SK-N-SH (cell line): ENCODE results near the gene TFE3. TPM values are rescaled to one million over a fixed set of nuclear protein-coding genes. Genes with fewer than 3 reads are reported as not detected.

ENCODE experiments used
- CTCF ChIA-PET: fragments of 300-600, 350-600 bp; formaldehyde crosslinking; extraction: SDS; loops from one replicate; lab custom pipeline; 2021; lab: Yijun Ruan, JAX
- POLR2A ChIA-PET: fragments of 350-600 bp; sonication (Branson Sonifier 250); formaldehyde crosslinking; extraction: SDS; loops from one replicate; lab custom pipeline; 2020; ENCODE audit warnings: antibody characterized with exemption, inconsistent platforms; lab: Yijun Ruan, JAX
- DNase-seq: peaks from one replicate; pipeline ENCODE4 v3.0.0; 2012
- H2AFZ ChIP-seq: fragments of 200-600 bp; sonication (generic); 2 replicates; pipeline ENCODE4 v1.8.1; 2016; ENCODE audit warnings: antibody characterized with exemption, mild to moderate bottlenecking, low read depth
- H3F3A ChIP-seq: fragments of 200-600 bp; sonication (generic); replicated peaks from 2 replicates; pipeline ENCODE3; 2016; ENCODE audit warnings: antibody characterized with exemption, mild to moderate bottlenecking; ENCODE audit not compliant: insufficient read depth
- H3K27ac ChIP-seq, 2 experiments: fragments of 200-500 bp in 1 of 2; fragments of 200-600 bp in 1 of 2; sonication (Bioruptor generic) in 1 of 2; sonication (generic), shearing (Covaris generic) in 1 of 2; 2 replicates each; pipeline versions ENCODE4 v1.5.1 to v1.6.1; 2014 to 2016; ENCODE audit warnings: low read depth in 2 of 2, inconsistent platforms in 1 of 2, low read length in 1 of 2, mild to moderate bottlenecking in 1 of 2, mixed read lengths in 1 of 2
- H3K27me3 ChIP-seq: fragments of 200-600 bp; sonication (generic), shearing (Covaris generic); 2 replicates; pipeline ENCODE4 v1.6.1; 2016; ENCODE audit warnings: mixed run types; ENCODE audit not compliant: insufficient read depth
- H3K36me3 ChIP-seq, 2 experiments: fragments of 200-500 bp in 1 of 2; fragments of 200-600 bp in 1 of 2; sonication (Bioruptor generic) in 1 of 2; sonication (generic) in 1 of 2; replicated peaks in 1 of 2; 2 replicates each; pipeline versions ENCODE3 to v1.5.1; 2014 to 2016; ENCODE audit warnings: low read length in 1 of 2, mild to moderate bottlenecking in 1 of 2; ENCODE audit not compliant: insufficient read depth in 2 of 2, control insufficient read depth in 1 of 2
- H3K4me1 ChIP-seq, 2 experiments: fragments of 200-500 bp in 1 of 2; fragments of 200-600 bp in 1 of 2; sonication (Bioruptor generic) in 1 of 2; sonication (generic), shearing (Covaris generic) in 1 of 2; 2 replicates each; pipeline versions ENCODE4 v1.5.1 to v1.6.1; 2014 to 2016; ENCODE audit warnings: low read depth in 1 of 2, low read length in 1 of 2, mixed run types in 1 of 2; ENCODE audit not compliant: insufficient read depth in 2 of 2, control insufficient read depth in 1 of 2
- H3K4me2 ChIP-seq: fragments of 200-600 bp; sonication (generic), shearing (Covaris generic); 2 replicates; pipeline ENCODE4 v1.6.1; 2017; ENCODE audit warnings: mixed run types
- H3K4me3 ChIP-seq, 2 experiments: fragments of 200-500 bp in 1 of 2; fragments of 200-600 bp in 1 of 2; sonication (Bioruptor generic) in 1 of 2; sonication (generic), shearing (Covaris generic) in 1 of 2; 2 replicates each; pipeline versions ENCODE4 v1.5.1 to v1.8.1; 2014 to 2016; ENCODE audit warnings: low read depth in 2 of 2, inconsistent platforms in 1 of 2, low read length in 1 of 2, mild to moderate bottlenecking in 1 of 2, mixed read lengths in 1 of 2, moderate library complexity in 1 of 2
- H3K79me2 ChIP-seq: fragments of 200-600 bp; sonication (generic); 2 replicates; pipeline ENCODE4 v1.8.1; 2017; ENCODE audit warnings: mild to moderate bottlenecking; ENCODE audit not compliant: insufficient read depth
- H3K9ac ChIP-seq: fragments of 200-600 bp; sonication (generic); 2 replicates; pipeline ENCODE4 v1.6.1; 2017; ENCODE audit warnings: mixed run types
- H3K9me2 ChIP-seq: fragments of 200-600 bp; sonication (generic); 2 replicates; pipeline ENCODE4 v1.6.1; 2017; ENCODE audit warnings: mixed run types
- H3K9me3 ChIP-seq: fragments of 200-600 bp; sonication (generic); 2 replicates; pipeline ENCODE4 v1.6.1; 2017; ENCODE audit warnings: mixed run types, mild to moderate bottlenecking, moderate library complexity
- H4K20me1 ChIP-seq: fragments of 200-600 bp; sonication (generic); 2 replicates; pipeline ENCODE4 v1.6.1; 2017; ENCODE audit warnings: mild to moderate bottlenecking, mixed run types; ENCODE audit not compliant: insufficient read depth
- CHD2 ChIP-seq: fragments of 150-350 bp; IDR thresholded peaks from 2 replicates; pipeline ENCODE4 v1.6.1; 2018; ENCODE audit warnings: low read length; ENCODE audit not compliant: partially characterized antibody
- EP300 ChIP-seq, 2 experiments: IDR thresholded peaks; 2 replicates each; pipeline versions ENCODE4 v1.4.0 to v1.6.1; 2012; ENCODE audit warnings: borderline replicate concordance in 1 of 2, low read depth in 1 of 2, low read length in 1 of 2
- EZH2phosphoT487 ChIP-seq: fragments of 200-600 bp; sonication (generic); IDR thresholded peaks from 2 replicates; pipeline ENCODE4 v1.6.1; 2017; ENCODE audit warnings: low read depth, mixed run types, mild to moderate bottlenecking, antibody characterized with exemption, moderate library complexity, borderline replicate concordance
- FOXJ3 ChIP-seq: sonication (generic); formaldehyde crosslinking; IDR thresholded peaks from 2 replicates; pipeline ENCODE4 v1.5.1; 2020; ENCODE audit warnings: mild to moderate bottlenecking, missing genetic modification reagents
- FOXM1 ChIP-seq: IDR thresholded peaks from 2 replicates; pipeline ENCODE4 v1.4.0; 2012; ENCODE audit warnings: low read depth, mild to moderate bottlenecking
- RCOR1 ChIP-seq: fragments of 150-350 bp; IDR thresholded peaks from 2 replicates; pipeline ENCODE4 v1.6.1; 2017; ENCODE audit warnings: antibody characterized with exemption, low read length
- RFX5 ChIP-seq: IDR thresholded peaks from 2 replicates; pipeline ENCODE4 v1.6.1; 2012; ENCODE audit warnings: mild to moderate bottlenecking, improper control_type of control experiment, low read length
- WGBS: methylation state at CpG from one replicate; pipeline ENCODE4 v1.1.6; 2017; ENCODE audit warnings: low lambda C conversion rate; 5-methylcytosine and 5-hydroxymethylcytosine counted together
- polyA plus RNA-seq, 3 experiments: library from polyadenylated mRNA; depleted of rRNA; stranded (reverse); fragments of >200 nt; gene quantifications; 2 replicates each; pipeline ENCODE4 v1.2.3, GENCODE V29; 2012
- TF ChIP-seq, protein P1 (sequence below): IDR thresholded peaks from 2 replicates; pipeline ENCODE4; 2012
- TF ChIP-seq, protein P2 (sequence below): IDR thresholded peaks from 2 replicates; pipeline ENCODE4 v1.4.0; 2012; ENCODE audit warnings: low read depth
- TF ChIP-seq, protein P3 (sequence below): IDR thresholded peaks from 2 replicates; pipeline ENCODE4 v1.4.0; 2012; ENCODE audit warnings: low read depth, borderline replicate concordance
- TF ChIP-seq, protein P4 (sequence below): IDR thresholded peaks from 2 replicates; pipeline ENCODE4 v1.6.1; 2012; ENCODE audit warnings: mild to moderate bottlenecking, low read depth, low read length, moderate library complexity
- TF ChIP-seq, protein P5 (sequence below): IDR thresholded peaks from 2 replicates; pipeline ENCODE4 v1.4.0; 2012; ENCODE audit warnings: low read depth, borderline replicate concordance

The TFE3 gene
- polyA plus RNA-seq, 1 of the 3 experiments (the other 2 are of a cell fraction): 14.0 TPM

DNA sequence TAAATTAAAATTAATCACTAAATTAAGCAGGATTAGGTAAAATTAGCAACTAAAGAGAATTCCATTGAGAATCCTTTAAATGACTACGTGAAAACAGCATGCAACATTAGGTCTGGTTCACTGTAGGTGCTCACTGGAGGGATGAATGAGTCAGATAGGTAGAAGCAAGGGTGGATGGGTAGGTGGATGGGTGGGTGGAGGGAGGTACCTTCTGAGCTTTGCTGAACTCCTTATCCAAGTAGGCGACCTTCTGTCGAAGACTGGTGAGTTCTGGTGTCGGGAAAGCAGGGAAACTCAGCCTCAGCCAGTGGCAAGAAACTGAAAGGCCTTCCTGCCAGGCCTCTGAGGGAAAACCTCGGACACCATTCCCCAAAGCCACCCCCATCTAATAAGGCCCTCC lies 44.1 kb downstream of the TFE3 start:
- TF ChIP-seq, protein P1, sequence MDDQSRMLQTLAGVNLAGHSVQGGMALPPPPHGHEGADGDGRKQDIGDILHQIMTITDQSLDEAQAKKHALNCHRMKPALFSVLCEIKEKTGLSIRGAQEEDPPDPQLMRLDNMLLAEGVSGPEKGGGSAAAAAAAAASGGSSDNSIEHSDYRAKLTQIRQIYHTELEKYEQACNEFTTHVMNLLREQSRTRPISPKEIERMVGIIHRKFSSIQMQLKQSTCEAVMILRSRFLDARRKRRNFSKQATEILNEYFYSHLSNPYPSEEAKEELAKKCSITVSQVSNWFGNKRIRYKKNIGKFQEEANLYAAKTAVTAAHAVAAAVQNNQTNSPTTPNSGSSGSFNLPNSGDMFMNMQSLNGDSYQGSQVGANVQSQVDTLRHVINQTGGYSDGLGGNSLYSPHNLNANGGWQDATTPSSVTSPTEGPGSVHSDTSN: no peak
- TF ChIP-seq, protein P2, sequence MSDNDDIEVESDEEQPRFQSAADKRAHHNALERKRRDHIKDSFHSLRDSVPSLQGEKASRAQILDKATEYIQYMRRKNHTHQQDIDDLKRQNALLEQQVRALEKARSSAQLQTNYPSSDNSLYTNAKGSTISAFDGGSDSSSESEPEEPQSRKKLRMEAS: no peak
- TF ChIP-seq, all 33 proteins: peak for 0
- Histone ChIP-seq H3K4me1 (peaks cover 0 to 8% of the 10 kb centered on the region in 2 experiments; a peak in 2 of 4 replicates), H3K27ac (no peak overlapping the region), H3K9ac (no peak overlapping the region), H3K4me3 (no peak overlapping the region), H3F3A (no peaks in the 10 kb centered on the region), H3K4me2 (no peak overlapping the region), H3K27me3 (no peaks in the 10 kb centered on the region), H2AFZ (no peak overlapping the region), H3K36me3 (peaks cover 27 to 31% of the 10 kb centered on the region in 2 experiments), H3K9me3 (no peaks in the 10 kb centered on the region), H3K9me2 (no peaks in the 10 kb centered on the region), H4K20me1 (no peaks in the 10 kb centered on the region), H3K79me2 (peaks cover 17% of the 10 kb centered on the region; the same call in 1 of the 2 replicates)
- whole genome bisulfite sequencing: 97% methylated on average over 4 of the region's 5 CpGs
- no peak for DNase-seq
- POLR2A ChIA-PET: no interaction called here
- CTCF ChIA-PET: interaction anchor here (1.2 to 1.6 kb wide), 2 partner anchors 11 to 27 kb away, joined by 3 to 5 read pairs; partner anchors contain the start of gene KCND1

DNA sequence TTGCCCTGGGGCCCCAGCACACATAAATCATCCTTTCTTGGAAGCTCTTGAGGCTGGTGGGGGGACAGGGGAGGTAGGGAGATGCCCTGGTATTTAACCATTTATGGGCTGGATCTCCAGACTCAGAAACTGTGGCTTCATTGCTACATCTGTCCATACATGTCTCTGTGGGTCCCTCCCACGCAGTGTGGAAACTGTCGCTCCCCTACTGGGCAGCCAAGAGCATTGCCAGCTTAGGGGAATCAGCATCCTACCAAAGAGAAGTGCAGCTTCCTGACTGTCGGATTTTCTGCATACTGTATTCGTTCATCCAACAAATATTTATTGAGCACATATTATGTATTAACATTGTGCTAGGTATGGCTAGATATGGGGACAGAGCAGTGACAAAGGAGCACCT lies 44.8 kb downstream of the TFE3 start:
- H3K36me3 ChIP-seq: peaks cover 28 to 31% of the 10 kb centered on the region in 2 experiments
- no peaks in the 10 kb centered on the region for H3K9me3 ChIP-seq
- H3K9ac ChIP-seq: no peak overlapping the region
- no peaks in the 10 kb centered on the region for H3K9me2 ChIP-seq
- H3K4me1 ChIP-seq: peaks cover 0 to 8% of the 10 kb centered on the region in 2 experiments; a peak in 2 of 4 replicates
- TF ChIP-seq FOXM1 (no peak), EZH2phosphoT487 (no peak), FOXJ3 (no peak), CHD2 (no peak), RCOR1 (no peak), RFX5 (no peak), EP300 (IDR thresholded peaks at IDR 0.05; ENCODE audit: borderline replicate concordance in 1 of 2, low read depth in 1 of 2, low read length in 1 of 2) (no peak)
- TF ChIP-seq, protein P3, sequence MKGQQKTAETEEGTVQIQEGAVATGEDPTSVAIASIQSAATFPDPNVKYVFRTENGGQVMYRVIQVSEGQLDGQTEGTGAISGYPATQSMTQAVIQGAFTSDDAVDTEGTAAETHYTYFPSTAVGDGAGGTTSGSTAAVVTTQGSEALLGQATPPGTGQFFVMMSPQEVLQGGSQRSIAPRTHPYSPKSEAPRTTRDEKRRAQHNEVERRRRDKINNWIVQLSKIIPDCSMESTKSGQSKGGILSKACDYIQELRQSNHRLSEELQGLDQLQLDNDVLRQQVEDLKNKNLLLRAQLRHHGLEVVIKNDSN: no peak
- TF ChIP-seq, protein P4, sequence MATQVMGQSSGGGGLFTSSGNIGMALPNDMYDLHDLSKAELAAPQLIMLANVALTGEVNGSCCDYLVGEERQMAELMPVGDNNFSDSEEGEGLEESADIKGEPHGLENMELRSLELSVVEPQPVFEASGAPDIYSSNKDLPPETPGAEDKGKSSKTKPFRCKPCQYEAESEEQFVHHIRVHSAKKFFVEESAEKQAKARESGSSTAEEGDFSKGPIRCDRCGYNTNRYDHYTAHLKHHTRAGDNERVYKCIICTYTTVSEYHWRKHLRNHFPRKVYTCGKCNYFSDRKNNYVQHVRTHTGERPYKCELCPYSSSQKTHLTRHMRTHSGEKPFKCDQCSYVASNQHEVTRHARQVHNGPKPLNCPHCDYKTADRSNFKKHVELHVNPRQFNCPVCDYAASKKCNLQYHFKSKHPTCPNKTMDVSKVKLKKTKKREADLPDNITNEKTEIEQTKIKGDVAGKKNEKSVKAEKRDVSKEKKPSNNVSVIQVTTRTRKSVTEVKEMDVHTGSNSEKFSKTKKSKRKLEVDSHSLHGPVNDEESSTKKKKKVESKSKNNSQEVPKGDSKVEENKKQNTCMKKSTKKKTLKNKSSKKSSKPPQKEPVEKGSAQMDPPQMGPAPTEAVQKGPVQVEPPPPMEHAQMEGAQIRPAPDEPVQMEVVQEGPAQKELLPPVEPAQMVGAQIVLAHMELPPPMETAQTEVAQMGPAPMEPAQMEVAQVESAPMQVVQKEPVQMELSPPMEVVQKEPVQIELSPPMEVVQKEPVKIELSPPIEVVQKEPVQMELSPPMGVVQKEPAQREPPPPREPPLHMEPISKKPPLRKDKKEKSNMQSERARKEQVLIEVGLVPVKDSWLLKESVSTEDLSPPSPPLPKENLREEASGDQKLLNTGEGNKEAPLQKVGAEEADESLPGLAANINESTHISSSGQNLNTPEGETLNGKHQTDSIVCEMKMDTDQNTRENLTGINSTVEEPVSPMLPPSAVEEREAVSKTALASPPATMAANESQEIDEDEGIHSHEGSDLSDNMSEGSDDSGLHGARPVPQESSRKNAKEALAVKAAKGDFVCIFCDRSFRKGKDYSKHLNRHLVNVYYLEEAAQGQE: no peak
- TF ChIP-seq, protein P5, sequence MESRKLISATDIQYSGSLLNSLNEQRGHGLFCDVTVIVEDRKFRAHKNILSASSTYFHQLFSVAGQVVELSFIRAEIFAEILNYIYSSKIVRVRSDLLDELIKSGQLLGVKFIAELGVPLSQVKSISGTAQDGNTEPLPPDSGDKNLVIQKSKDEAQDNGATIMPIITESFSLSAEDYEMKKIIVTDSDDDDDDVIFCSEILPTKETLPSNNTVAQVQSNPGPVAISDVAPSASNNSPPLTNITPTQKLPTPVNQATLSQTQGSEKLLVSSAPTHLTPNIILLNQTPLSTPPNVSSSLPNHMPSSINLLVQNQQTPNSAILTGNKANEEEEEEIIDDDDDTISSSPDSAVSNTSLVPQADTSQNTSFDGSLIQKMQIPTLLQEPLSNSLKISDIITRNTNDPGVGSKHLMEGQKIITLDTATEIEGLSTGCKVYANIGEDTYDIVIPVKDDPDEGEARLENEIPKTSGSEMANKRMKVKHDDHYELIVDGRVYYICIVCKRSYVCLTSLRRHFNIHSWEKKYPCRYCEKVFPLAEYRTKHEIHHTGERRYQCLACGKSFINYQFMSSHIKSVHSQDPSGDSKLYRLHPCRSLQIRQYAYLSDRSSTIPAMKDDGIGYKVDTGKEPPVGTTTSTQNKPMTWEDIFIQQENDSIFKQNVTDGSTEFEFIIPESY: no peak
- TF ChIP-seq, all 33 proteins: peak for 0
- no peaks in the 10 kb centered on the region for H4K20me1 ChIP-seq
- H3K27ac ChIP-seq: no peak overlapping the region
- CTCF ChIA-PET: interaction anchor here (1.2 to 1.6 kb wide), 3 partner anchors 10 to 26 kb away, joined by 3 to 5 read pairs (median 3); partner anchors contain the start of gene KCND1
- POLR2A ChIA-PET: no interaction called here
- 90% methylated on average over 4 of the region's 4 CpGs for WGBS
- no peak overlapping the region for H3K4me3 ChIP-seq
- no peak overlapping the region for H2AFZ ChIP-seq
- no peaks in the 10 kb centered on the region for H3K27me3 ChIP-seq
- peaks cover 17% of the 10 kb centered on the region; the same call in 1 of the 2 replicates for H3K79me2 ChIP-seq
- DNase-seq: no peak
- no peak overlapping the region for H3K4me2 ChIP-seq
- H3F3A ChIP-seq: no peaks in the 10 kb centered on the region
